Erythroblast (primary cell): ENCODE data around the gene VASN.
"Not testable (repeated sequence)": the region's sequence is repeated elsewhere in the genome, so short reads cannot be mapped to it uniquely, and the experiment has no call there.

Experiments used
- DNase-seq, 2 experiments: peaks; one replicate each; lab custom pipeline; 2025; lab: John Stamatoyannopoulos, UW
- GATA1 ChIP-seq: IDR thresholded peaks from 2 replicates; pipeline ENCODE4 v1.6.1; 2011; ENCODE audit warnings: low read depth, mild to moderate bottlenecking, control low read depth, low read length, moderate library complexity
- POLR2A ChIP-seq: IDR thresholded peaks from 2 replicates; pipeline ENCODE4 v1.6.1; 2011; ENCODE audit warnings: mild to moderate bottlenecking, low read length

Gene VASN

GRCh38 chr16:4332083-4332482 lies 39.6 kb upstream of the VASN start:
- DNase-seq: no peak
- no peak for TF ChIP-seq GATA1
- no peak for TF ChIP-seq POLR2A

GRCh38 chr16:4332623-4333307 lies 38.9 kb upstream of the VASN start:
- DNase-seq: no peak
- TF ChIP-seq POLR2A: no peak
- no peak for TF ChIP-seq GATA1

DNA sequence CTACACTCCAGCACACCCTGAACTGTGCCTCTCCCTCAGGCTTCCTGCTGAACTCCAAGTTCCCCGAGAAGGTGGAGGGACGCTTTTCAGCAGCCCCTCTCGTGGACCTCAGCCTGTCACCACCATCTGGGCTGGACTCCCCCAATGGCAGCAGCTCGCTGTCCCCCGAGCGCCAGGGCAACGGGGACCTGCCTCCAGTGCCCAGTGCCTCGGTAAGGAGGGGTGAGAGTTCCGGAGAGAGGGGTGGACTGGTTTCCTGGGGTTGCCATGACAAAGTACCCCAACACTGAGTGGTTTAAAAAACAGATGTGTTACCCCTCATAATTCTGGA lies 38.4 kb upstream of the VASN start:
- no peak for DNase-seq
- TF ChIP-seq POLR2A (no peak), GATA1 (no peak)

GRCh38 chr16:4333714-4334113 lies 37.9 kb upstream of the VASN start:
- DNase-seq: not testable (repeated sequence)

DNA sequence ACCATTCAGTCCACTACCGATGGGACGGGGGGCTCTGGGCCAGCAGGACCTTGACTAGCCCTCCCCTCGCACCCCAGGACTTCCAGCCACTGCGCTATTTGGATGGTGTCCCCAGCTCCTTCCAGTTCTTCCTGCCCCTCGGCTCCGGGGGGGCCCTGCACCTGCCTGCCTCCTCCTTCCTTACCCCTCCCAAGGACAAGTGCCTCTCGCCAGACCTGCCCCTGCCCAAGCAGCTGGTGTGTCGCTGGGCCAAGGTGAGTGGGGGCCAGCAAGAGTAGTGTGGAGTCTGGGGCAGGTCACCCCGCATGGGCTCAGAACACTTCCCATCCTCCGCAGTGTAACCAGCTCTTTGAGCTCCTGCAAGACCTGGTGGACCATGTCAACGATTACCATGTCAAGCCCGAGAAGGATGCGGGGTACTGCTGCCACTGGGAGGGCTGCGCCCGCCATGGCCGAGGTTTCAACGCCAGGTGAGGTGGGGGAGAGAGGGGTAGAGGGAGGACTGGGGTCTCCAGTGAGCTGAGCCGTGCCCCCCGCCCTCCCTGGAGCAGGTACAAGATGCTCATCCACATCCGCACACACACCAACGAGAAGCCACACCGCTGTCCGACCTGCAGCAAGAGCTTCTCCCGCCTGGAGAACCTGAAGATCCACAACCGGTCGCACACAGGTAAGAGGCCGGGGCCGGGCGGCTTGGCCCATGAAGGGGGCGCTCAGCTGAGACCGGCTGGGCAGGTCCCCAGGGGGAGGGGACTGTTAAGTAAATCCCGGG lies 36.7 kb upstream of the VASN start:
- TF ChIP-seq POLR2A (no peak), GATA1 (no peak)
- DNase-seq: no peak

DNA sequence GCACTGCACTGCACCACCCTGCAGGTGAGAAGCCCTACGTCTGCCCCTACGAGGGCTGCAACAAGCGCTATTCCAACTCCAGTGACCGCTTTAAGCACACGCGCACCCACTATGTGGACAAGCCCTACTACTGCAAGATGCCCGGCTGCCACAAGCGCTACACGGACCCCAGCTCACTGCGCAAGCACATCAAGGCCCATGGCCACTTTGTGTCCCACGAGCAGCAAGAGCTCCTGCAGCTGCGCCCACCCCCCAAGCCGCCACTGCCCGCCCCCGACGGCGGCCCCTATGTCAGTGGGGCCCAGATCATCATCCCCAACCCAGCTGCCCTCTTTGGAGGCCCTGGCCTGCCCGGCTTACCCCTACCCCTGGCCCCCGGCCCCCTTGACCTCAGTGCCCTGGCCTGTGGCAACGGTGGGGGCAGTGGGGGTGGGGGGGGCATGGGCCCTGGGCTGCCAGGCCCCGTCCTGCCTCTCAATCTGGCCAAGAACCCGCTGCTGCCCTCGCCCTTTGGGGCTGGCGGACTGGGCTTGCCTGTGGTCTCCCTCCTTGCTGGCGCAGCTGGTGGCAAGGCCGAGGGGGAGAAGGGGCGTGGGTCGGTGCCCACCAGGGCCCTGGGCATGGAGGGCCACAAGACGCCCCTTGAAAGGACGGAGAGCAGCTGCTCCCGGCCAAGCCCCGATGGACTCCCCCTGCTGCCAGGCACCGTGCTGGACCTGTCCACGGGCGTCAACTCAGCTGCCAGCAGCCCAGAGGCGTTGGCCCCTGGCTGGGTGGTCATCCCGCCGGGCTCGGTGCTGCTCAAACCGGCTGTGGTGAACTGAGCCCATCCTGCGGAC lies 34.7 kb upstream of the VASN start:
- TF ChIP-seq POLR2A (no peak), GATA1 (no peak)
- no peak for DNase-seq

DNA sequence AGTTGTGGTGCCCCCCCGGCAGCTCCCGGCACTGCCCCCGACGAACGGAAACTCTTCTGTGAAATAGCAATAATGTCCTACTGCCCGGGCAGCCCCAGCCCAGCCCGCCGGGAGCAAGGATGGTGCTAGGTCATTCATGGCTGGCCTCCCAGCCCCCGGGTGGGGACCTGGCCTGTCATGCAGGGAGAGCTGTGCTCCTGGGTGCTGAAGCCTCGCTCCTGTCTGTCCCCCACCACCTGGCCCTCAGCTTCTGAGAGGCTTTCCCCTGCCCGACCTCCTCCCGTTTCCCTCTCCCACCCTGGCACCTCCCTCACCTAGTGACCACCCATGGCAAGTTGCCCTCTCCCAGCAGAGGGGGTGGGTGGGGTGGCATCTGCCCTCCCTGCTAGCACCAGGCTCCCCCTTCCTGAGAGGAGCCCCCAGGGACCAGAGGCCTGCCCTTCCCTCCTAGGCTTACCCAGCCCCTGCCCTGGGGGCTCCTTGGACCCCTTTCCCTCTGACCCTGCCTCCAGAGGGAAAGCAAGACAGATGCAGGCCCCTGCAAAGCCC lies 34.0 kb upstream of the VASN start:
- TF ChIP-seq GATA1 (no peak), POLR2A (no peak)

DNA sequence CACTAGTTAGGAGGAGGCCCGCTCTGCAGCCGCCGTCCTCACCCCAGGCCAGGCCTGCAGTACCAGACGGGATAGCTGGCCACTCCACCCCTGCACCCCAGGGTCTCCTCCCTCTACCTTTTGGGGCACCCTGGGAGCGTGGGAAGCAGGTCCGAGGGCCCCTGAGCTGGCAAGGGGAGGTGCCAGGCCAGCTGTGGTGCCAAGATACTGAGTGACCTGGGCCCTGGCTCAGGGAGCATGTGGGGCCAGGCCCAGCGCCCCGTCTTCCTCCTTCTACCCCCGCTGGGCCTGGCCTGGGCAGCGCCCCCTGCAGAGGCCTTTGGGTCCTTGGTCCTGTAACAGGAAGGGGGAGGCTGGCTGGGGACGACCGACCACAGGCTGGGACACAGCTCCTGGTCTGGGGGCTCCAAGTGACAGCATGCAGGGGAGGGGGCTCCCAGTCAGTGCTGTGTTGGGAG lies 33.5 kb upstream of the VASN start:
- no peak for TF ChIP-seq POLR2A
- no peak for TF ChIP-seq GATA1
- DNase-seq: no peak

More for the DNA sequence above, 34.0 kb upstream of the VASN start:
- no peak for DNase-seq

- TF ChIP-seq GATA1: no peak
- TF ChIP-seq POLR2A: no peak
- DNase-seq: no peak
These were observed 32.8 kb upstream of the VASN start for GRCh38 chr16:4338712-4339299.

GRCh38 chr16:4339455-4339854 lies 32.2 kb upstream of the VASN start:
- no peak for DNase-seq
- TF ChIP-seq POLR2A (no peak), GATA1 (no peak)

- peak in 1 of 2 experiments; percentile 20 for DNase-seq
- TF ChIP-seq GATA1 (no peak), POLR2A (no peak)
These were observed 31.7 kb upstream of the VASN start for GRCh38 chr16:4339909-4340308.

DNA sequence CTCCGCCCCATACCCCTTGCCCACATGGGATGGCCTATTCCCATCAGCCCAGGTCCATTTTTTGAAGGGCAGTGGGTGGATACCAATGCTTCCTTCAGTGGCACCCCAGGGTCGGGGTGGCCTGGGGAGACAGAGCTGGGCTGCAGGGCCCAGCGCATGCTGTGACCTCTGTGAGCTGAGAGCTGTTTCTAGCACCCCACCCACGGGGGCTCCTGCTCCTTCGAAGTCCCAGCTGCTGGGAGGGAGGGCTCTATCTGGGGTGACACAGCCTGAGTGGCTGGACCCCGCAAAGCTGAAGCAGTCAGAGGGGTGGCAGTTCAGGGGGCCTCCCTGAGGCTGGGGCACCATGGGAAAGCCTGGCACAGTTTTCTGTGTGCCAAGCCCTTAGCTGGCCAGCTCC lies 31.2 kb upstream of the VASN start:
- no peak for DNase-seq
- TF ChIP-seq GATA1 (no peak), POLR2A (no peak)

DNA sequence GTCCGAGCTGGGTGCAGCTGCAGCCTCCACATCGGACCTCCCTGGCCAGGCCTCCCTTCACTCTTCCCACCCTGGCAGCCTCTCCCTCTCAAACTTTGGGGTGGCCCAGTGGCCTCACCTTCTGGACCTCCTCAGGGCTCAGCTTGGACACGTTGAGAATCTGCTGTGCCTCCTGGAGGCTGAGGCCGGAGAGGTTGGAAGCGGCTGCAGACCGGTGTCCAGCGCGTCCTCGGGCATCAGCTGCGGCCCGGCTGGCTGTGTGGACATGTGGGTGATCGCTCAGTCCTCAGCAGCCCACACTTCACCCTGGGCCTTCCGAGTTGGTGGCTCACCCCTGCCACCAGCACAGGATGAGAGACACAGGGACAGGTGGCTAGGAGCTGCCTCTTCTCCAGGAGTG lies 30.4 kb upstream of the VASN start:
- DNase-seq: no peak
- TF ChIP-seq GATA1: no peak
- no peak for TF ChIP-seq POLR2A
